HL-60 (cell line): Measurements from ENCODE around the gene CTF1.

Experiments
- DNase-seq, 2 experiments: peaks; one replicate each; pipeline ENCODE4 v3.0.0-alpha.2; 2010 to 2020; ENCODE audit warnings: low read depth in 1 of 2, low spot score in 1 of 2
- H3K27ac ChIP-seq: fragments of 250-450 bp; sonication (Bioruptor Pico); replicated peaks from 2 replicates; pipeline ENCODE4 v1.5.1; 2020; ENCODE audit warnings: mild to moderate bottlenecking, moderate library complexity
- H3K27me3 ChIP-seq: fragments of 250-450 bp; sonication (Bioruptor Pico); 2 replicates; pipeline ENCODE4 v1.5.1; 2021; ENCODE audit warnings: mild to moderate bottlenecking, moderate library complexity; ENCODE audit not compliant: insufficient read depth, poor library complexity, severe bottlenecking
- H3K4me3 ChIP-seq: replicated peaks from 2 replicates; pipeline ENCODE4 v1.5.1; 2011; ENCODE audit warnings: mild to moderate bottlenecking, control low read depth, low read length; ENCODE audit not compliant: insufficient read depth
- GABPA ChIP-seq: IDR thresholded peaks from 2 replicates; pipeline ENCODE4 v1.6.1; 2012; ENCODE audit warnings: low read depth
- POLR2AphosphoS5 ChIP-seq: IDR thresholded peaks from 2 replicates; pipeline ENCODE4 v1.6.1; 2012; ENCODE audit warnings: low read depth
- SPI1 ChIP-seq: IDR thresholded peaks from 2 replicates; pipeline ENCODE4 v1.6.1; 2012; ENCODE audit warnings: low read depth, mild to moderate bottlenecking, borderline replicate concordance
- TF ChIP-seq, protein P1 (sequence below): IDR thresholded peaks from one replicate; pipeline ENCODE4 v1.5.1; 2011; ENCODE audit warnings: low read length, control low read depth, inconsistent platforms; ENCODE audit not compliant: insufficient read depth
- TF ChIP-seq, protein P2 (sequence below): IDR thresholded peaks from 2 replicates; pipeline ENCODE4 v1.6.1; 2012; ENCODE audit warnings: low read depth; ENCODE audit not compliant: insufficient replicate concordance

CTF1 gene

DNA sequence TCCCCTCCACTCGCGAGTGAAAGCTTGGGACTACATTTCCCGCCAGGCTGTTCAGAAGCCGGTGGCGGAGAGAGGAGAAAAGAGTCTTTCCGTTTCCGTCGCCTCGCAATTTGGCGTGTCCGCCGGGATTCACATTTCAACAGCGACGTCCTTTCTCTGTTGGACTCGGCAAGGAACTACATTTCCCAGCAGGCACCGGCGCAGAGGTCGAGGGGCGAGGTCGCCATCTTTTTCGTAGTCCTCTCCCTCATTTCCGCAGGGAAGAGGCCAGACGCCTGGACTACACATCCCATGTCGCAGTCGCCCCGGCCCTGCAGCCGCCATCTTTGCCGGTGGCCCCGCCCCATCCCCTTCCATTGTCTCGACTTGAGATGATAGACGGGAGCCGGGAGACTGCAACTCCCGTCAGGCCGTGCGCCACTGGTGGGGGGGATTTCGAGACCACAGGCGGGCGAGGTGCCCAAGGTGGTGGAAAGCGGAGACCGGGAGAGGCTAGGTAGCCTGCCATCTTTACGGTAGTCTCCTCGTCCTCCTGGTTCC is 26.1 kb downstream of the CTF1 start:
- TF ChIP-seq GABPA (peak; percentile 97), SPI1 (peak; percentile 23; the same call in 1 of the 2 replicates), POLR2AphosphoS5 (peak; percentile 0; the same call in 1 of the 2 replicates)
- TF ChIP-seq, protein P1, sequence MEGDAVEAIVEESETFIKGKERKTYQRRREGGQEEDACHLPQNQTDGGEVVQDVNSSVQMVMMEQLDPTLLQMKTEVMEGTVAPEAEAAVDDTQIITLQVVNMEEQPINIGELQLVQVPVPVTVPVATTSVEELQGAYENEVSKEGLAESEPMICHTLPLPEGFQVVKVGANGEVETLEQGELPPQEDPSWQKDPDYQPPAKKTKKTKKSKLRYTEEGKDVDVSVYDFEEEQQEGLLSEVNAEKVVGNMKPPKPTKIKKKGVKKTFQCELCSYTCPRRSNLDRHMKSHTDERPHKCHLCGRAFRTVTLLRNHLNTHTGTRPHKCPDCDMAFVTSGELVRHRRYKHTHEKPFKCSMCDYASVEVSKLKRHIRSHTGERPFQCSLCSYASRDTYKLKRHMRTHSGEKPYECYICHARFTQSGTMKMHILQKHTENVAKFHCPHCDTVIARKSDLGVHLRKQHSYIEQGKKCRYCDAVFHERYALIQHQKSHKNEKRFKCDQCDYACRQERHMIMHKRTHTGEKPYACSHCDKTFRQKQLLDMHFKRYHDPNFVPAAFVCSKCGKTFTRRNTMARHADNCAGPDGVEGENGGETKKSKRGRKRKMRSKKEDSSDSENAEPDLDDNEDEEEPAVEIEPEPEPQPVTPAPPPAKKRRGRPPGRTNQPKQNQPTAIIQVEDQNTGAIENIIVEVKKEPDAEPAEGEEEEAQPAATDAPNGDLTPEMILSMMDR = no peak
- TF ChIP-seq, protein P2, sequence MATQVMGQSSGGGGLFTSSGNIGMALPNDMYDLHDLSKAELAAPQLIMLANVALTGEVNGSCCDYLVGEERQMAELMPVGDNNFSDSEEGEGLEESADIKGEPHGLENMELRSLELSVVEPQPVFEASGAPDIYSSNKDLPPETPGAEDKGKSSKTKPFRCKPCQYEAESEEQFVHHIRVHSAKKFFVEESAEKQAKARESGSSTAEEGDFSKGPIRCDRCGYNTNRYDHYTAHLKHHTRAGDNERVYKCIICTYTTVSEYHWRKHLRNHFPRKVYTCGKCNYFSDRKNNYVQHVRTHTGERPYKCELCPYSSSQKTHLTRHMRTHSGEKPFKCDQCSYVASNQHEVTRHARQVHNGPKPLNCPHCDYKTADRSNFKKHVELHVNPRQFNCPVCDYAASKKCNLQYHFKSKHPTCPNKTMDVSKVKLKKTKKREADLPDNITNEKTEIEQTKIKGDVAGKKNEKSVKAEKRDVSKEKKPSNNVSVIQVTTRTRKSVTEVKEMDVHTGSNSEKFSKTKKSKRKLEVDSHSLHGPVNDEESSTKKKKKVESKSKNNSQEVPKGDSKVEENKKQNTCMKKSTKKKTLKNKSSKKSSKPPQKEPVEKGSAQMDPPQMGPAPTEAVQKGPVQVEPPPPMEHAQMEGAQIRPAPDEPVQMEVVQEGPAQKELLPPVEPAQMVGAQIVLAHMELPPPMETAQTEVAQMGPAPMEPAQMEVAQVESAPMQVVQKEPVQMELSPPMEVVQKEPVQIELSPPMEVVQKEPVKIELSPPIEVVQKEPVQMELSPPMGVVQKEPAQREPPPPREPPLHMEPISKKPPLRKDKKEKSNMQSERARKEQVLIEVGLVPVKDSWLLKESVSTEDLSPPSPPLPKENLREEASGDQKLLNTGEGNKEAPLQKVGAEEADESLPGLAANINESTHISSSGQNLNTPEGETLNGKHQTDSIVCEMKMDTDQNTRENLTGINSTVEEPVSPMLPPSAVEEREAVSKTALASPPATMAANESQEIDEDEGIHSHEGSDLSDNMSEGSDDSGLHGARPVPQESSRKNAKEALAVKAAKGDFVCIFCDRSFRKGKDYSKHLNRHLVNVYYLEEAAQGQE = no peak
- Histone ChIP-seq H3K4me3 (peak overlapping the region; percentile 73), H3K27ac (peak overlapping the region; percentile 92), H3K27me3 (no peaks in the 10 kb centered on the region)
- DNase-seq = peak; percentile 99 to 100

DNA sequence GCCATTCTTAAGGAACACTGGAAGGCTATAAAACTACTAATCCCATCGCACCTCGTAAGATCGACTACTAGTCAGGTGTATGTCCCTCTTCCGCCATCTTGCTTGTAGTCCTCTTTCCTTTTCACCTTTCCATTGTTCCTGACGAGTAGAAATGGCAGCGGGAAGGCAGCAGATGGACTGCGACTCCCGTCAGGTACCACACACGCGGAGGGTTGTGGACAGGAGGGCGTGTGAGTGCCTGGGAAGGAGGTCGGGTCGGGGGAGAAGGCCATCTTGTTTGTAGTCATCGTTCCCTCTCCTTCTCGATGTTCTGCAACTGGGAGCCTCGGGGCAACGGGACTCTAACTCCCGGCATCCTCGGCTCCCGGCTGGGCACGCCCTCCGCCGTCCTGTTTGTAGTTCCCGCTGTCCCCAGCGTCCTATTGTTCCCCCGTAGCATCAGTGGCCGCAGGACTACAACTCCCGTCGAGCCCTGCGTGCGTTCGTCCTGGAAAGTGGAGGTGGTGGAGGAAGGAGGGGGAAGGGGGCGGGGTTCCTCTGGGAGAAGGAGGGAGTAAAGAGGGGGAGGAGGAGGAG is 26.6 kb downstream of the CTF1 start:
- no peaks in the 10 kb centered on the region for H3K27me3 ChIP-seq
- TF ChIP-seq POLR2AphosphoS5 (peak; percentile 82; the same call in 1 of the 2 replicates), GABPA (peak; percentile 48; the same call in 1 of the 2 replicates), SPI1 (no peak)
- TF ChIP-seq, protein P1 = no peak
- TF ChIP-seq, protein P2 = no peak
- peak; percentile 100 for DNase-seq
- H3K27ac ChIP-seq = peak overlapping the region; percentile 92
- H3K4me3 ChIP-seq = peak overlapping the region; percentile 73

DNA sequence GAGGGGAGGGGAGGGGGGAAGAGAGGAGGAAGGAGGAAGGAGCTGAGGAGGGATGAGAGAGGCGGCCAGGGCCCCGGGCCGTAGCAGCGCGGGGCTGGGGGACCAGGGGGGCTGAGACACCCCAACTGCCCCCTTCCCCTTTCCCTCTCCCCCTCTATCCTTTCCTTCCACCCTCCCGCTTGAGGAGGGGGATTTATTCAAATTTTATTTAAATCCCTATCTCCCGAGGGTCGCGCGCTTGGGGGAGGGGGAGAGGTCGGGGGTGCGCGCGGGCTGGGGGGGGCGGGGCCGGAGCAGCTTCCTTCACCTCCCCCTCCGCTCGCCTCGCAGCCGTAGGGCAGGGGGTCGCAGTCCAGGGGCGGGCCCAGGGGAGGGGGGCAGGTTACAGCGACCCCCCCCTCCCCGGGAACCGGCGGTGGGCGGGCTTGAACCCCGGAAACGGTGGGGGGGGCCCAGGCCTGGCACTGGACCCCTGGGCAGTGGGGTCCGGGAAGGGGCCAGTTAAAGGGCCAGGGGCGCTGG is 27.2 kb downstream of the CTF1 start, which contains the start of gene FBXL19:
FBXL19 (plus strand) TSS at position 19 of the 522 bp plus-strand sequence. CDS start 2,183 bp downstream, outside the sequence.
- no peak for DNase-seq
- peak within 1 kb of the TSS; percentile 92 for H3K27ac ChIP-seq
- H3K4me3 ChIP-seq = peak within 1 kb of the TSS; percentile 73
- TF ChIP-seq GABPA = no peak
- TF ChIP-seq, protein P1 = no peak
- TF ChIP-seq POLR2AphosphoS5 = no peak
- TF ChIP-seq, protein P2 = no peak
- no peak for TF ChIP-seq SPI1
- H3K27me3 ChIP-seq = no peaks in the 10 kb centered on the region
